CD8-positive, alpha-beta memory T cell (primary cell): ENCODE measurements around the gene RYR2. TPM values are rescaled to one million over a fixed set of nuclear protein-coding genes. Genes with fewer than 3 reads are reported as not detected.

Experiments used
- CTCF ChIA-PET: fragments of 350-600 bp; sonication (Branson Sonifier 250); formaldehyde crosslinking; loops from one replicate; lab custom pipeline; 2021; ENCODE audit warnings: antibody characterized with exemption; lab: Charles Lee
- POLR2A ChIA-PET: fragments of 350-600 bp; sonication (Branson Sonifier 250); formaldehyde crosslinking; loops from one replicate; lab custom pipeline; 2021; ENCODE audit warnings: antibody characterized with exemption; lab: Charles Lee
- DNase-seq, 5 donors: peaks; one replicate each; pipeline versions ENCODE4 v3.0.0 to v3.0.0-alpha.2; 2020 to 2022; ENCODE audit warnings: mixed read lengths in 1 of 5
- H3K27ac ChIP-seq: one replicate; pipeline ENCODE4 v1.7.0; 2013; ENCODE audit warnings: low read depth, mild to moderate bottlenecking, low read length, moderate library complexity
- H3K27me3 ChIP-seq: 2 replicates; pipeline ENCODE4 v1.7.0; 2013; ENCODE audit warnings: low read length, mild to moderate bottlenecking; ENCODE audit not compliant: insufficient read depth, poor library complexity, severe bottlenecking
- H3K36me3 ChIP-seq: 2 replicates; pipeline ENCODE4 v1.7.0; 2013; ENCODE audit warnings: mild to moderate bottlenecking, low read length, moderate library complexity; ENCODE audit not compliant: insufficient read depth
- H3K4me1 ChIP-seq: 2 replicates; pipeline ENCODE4 v1.7.0; 2013; ENCODE audit warnings: mild to moderate bottlenecking, low read length, moderate library complexity; ENCODE audit not compliant: insufficient read depth
- H3K4me3 ChIP-seq: 2 replicates; pipeline ENCODE4 v1.7.0; 2013; ENCODE audit warnings: mild to moderate bottlenecking, low read length
- H3K9me3 ChIP-seq: 2 replicates; pipeline ENCODE4 v1.7.0; 2013; ENCODE audit warnings: mild to moderate bottlenecking, low read length
- H3K27ac Mint-ChIP-seq, 8 donors: one replicate each; pipeline ENCODE4 v1.8.0; 2020 to 2021; ENCODE audit warnings: mixed read lengths in 8 of 8, mild to moderate bottlenecking in 6 of 8, inconsistent platforms in 3 of 8, moderate library complexity in 3 of 8
- H3K27me3 Mint-ChIP-seq, 2 donors: one replicate each; pipeline ENCODE4 v1.8.0; 2020 to 2021; ENCODE audit warnings: mixed read lengths in 2 of 2, mild to moderate bottlenecking in 1 of 2, moderate library complexity in 1 of 2
- H3K36me3 Mint-ChIP-seq, 3 donors: one replicate each; pipeline ENCODE4 v1.8.0; 2020 to 2021; ENCODE audit warnings: mixed read lengths in 3 of 3, inconsistent platforms in 1 of 3, mild to moderate bottlenecking in 1 of 3
- H3K4me1 Mint-ChIP-seq, 3 donors: one replicate each; pipeline ENCODE4 v1.8.0; 2020 to 2021; ENCODE audit warnings: mixed read lengths in 3 of 3, inconsistent platforms in 1 of 3, mild to moderate bottlenecking in 1 of 3
- H3K4me3 Mint-ChIP-seq, 7 donors: one replicate each; pipeline ENCODE4 v1.8.0; 2020 to 2021; ENCODE audit warnings: mixed read lengths in 7 of 7, mild to moderate bottlenecking in 6 of 7, moderate library complexity in 4 of 7, inconsistent platforms in 2 of 7
- H3K9me3 Mint-ChIP-seq, 5 donors: one replicate each; pipeline ENCODE4 v1.8.0; 2020 to 2022; ENCODE audit warnings: mixed read lengths in 5 of 5, mild to moderate bottlenecking in 3 of 5, moderate library complexity in 2 of 5, inconsistent platforms in 1 of 5
- polyA plus RNA-seq: library from polyadenylated mRNA; unstranded; fragments of 300-500 nt; fragmentation: Illumina TruSeq; gene quantifications from one replicate; pipeline ENCODE4 v1.2.3, GENCODE V29; 2021
- total RNA-seq, 2 experiments: library from RNA; stranded (reverse); gene quantifications; one replicate each; pipeline ENCODE4 v1.2.3, GENCODE V29; 2021

RYR2 gene
- total and polyA plus RNA-seq, 3 experiments from 2014 or later = 0.06 to 0.13 (median 0.11) TPM

GRCh38 chr1:237774246-237774645 is 732.3 kb downstream of the RYR2 start:
- no peak overlapping the region for H3K27ac Mint-ChIP-seq
- no peaks in the 10 kb centered on the region for H3K36me3 Mint-ChIP-seq
- Histone ChIP-seq H3K36me3 (no peaks in the 10 kb centered on the region), H3K27me3 (no peaks in the 10 kb centered on the region), H3K9me3 (no peaks in the 10 kb centered on the region), H3K4me1 (no peaks in the 10 kb centered on the region), H3K4me3 (no peak overlapping the region), H3K27ac (no peak overlapping the region)
- CTCF ChIA-PET = no interaction called here
- H3K9me3 Mint-ChIP-seq = peaks cover 0 to 3% (median 0%) of the 10 kb centered on the region in 5 donors
- H3K4me3 Mint-ChIP-seq = no peak overlapping the region
- no peaks in the 10 kb centered on the region for H3K27me3 Mint-ChIP-seq
- no peak for DNase-seq
- POLR2A ChIA-PET = no interaction called here
- H3K4me1 Mint-ChIP-seq = no peaks in the 10 kb centered on the region

DNA sequence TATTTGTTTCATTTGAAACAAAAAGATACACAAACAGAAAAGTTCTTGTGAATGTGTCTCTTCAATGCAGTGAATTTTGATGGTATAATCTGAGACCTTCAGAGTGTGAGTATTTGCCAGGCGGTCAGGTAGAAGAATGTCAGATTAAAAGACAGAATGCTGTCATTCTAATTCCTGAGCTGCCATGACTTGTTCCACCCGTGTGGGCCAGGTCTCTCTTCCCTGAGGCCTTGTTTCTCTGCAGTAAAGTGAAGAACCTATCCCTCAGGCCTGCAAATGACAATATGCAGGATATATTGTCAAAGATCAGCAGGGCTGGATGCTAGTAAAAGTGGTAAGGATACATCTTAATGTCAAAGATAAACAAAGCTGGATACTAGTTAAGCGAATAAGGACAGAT is 737.4 kb downstream of the RYR2 start:
- Histone ChIP-seq H3K4me1 (no peaks in the 10 kb centered on the region), H3K27ac (no peak overlapping the region), H3K27me3 (no peaks in the 10 kb centered on the region), H3K4me3 (no peak overlapping the region), H3K36me3 (no peaks in the 10 kb centered on the region), H3K9me3 (no peaks in the 10 kb centered on the region)
- Mint-ChIP-seq H3K27me3 (no peaks in the 10 kb centered on the region), H3K27ac (no peak overlapping the region), H3K4me1 (no peaks in the 10 kb centered on the region), H3K36me3 (no peaks in the 10 kb centered on the region), H3K9me3 (no peaks in the 10 kb centered on the region), H3K4me3 (no peak overlapping the region)
- CTCF ChIA-PET = no interaction called here
- DNase-seq = no peak
- POLR2A ChIA-PET = no interaction called here

DNA sequence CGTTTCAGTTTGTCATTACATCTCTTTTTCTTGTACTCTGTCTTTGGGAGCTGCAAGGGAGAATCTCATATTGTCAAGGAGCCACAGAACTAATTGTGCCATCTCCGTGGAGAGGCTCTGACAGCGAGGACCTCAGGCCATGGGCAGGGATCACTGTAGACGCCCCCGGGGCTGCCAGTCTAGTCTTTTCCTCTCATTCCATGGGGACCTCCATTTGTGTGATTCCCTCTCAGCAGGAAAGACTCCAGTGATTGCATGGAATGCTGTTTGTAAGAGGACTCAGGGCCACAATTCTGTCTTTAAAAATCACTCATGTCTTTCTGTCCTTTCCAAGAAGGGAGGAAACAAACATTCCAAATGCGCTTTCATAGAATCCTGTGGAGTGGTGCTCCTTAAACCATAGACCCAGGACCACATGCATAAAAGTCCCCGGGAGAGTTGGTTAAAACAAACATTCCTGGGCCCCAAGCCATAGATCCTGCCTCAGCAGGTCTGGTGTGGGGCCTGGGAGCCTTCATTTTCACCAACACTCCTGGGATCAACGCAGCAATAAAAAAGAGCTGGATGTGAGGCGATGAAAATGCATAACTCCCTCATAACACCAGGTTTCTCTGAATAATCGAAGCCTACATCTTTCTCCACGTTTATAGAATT is 744.2 kb downstream of the RYR2 start:
- DNase-seq = no peak
- Mint-ChIP-seq H3K4me3 (peak overlapping the region in 1 of 7 donors; percentile 9), H3K4me1 (no peaks in the 10 kb centered on the region), H3K9me3 (peaks cover 0 to 2% (median 0%) of the 10 kb centered on the region in 5 donors), H3K27ac (no peak overlapping the region), H3K27me3 (peaks cover 0 to 1% of the 10 kb centered on the region in 2 donors), H3K36me3 (no peaks in the 10 kb centered on the region)
- Histone ChIP-seq H3K9me3 (no peaks in the 10 kb centered on the region), H3K4me3 (no peak overlapping the region), H3K27ac (no peak overlapping the region), H3K36me3 (no peaks in the 10 kb centered on the region), H3K4me1 (no peaks in the 10 kb centered on the region), H3K27me3 (no peaks in the 10 kb centered on the region)
- ChIA-PET POLR2A (no interaction called here), CTCF (no interaction called here)

DNA sequence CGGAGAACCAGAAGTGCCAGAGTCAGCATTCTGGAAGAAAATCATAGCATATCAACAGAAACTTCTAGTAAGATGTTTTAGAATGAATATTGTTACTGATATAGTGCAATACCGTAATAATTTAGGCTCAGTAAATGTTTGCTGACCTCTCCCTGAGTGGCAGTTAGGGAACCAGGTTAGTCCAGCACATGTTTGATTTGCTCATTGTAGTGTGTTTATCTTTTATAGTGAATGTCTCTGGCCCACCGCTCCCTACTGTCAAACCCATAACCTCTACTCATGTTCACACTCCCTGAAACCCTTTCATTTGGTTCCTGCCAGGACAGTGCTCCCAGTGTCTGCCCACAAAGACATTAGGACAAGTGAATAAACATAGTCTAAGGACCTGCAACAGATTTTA is 746.1 kb downstream of the RYR2 start:
- H3K27me3 Mint-ChIP-seq = peaks cover 0 to 1% of the 10 kb centered on the region in 2 donors
- ChIA-PET CTCF (no interaction called here), POLR2A (no interaction called here)
- peaks cover 0 to 2% (median 0%) of the 10 kb centered on the region in 5 donors for H3K9me3 Mint-ChIP-seq
- no peaks in the 10 kb centered on the region for H3K27me3 ChIP-seq
- H3K36me3 ChIP-seq = no peaks in the 10 kb centered on the region
- H3K4me1 Mint-ChIP-seq = no peaks in the 10 kb centered on the region
- no peaks in the 10 kb centered on the region for H3K36me3 Mint-ChIP-seq
- no peak for DNase-seq
- H3K4me3 ChIP-seq = no peak overlapping the region
- H3K9me3 ChIP-seq = no peaks in the 10 kb centered on the region
- no peak overlapping the region for H3K27ac ChIP-seq
- H3K27ac Mint-ChIP-seq = no peak overlapping the region
- no peaks in the 10 kb centered on the region for H3K4me1 ChIP-seq
- no peak overlapping the region for H3K4me3 Mint-ChIP-seq

GRCh38 chr1:237789619-237790018 is 747.6 kb downstream of the RYR2 start:
- H3K4me1 Mint-ChIP-seq = no peaks in the 10 kb centered on the region

GRCh38 chr1:237791592-237791991 is 749.6 kb downstream of the RYR2 start:
- Mint-ChIP-seq H3K4me1 (no peaks in the 10 kb centered on the region), H3K4me3 (no peak overlapping the region), H3K9me3 (peaks cover 0 to 3% (median 0%) of the 10 kb centered on the region in 5 donors), H3K27me3 (peaks cover 0 to 1% of the 10 kb centered on the region in 2 donors), H3K36me3 (no peaks in the 10 kb centered on the region), H3K27ac (no peak overlapping the region)
- H3K4me3 ChIP-seq = no peak overlapping the region
- H3K36me3 ChIP-seq = no peaks in the 10 kb centered on the region
- ChIA-PET CTCF (no interaction called here), POLR2A (no interaction called here)
- no peaks in the 10 kb centered on the region for H3K4me1 ChIP-seq
- H3K9me3 ChIP-seq = no peaks in the 10 kb centered on the region
- H3K27ac ChIP-seq = no peak overlapping the region
- no peaks in the 10 kb centered on the region for H3K27me3 ChIP-seq
- no peak for DNase-seq

More at GRCh38 chr1:237789619-237790018, 747.6 kb downstream of the RYR2 start:
- Histone ChIP-seq H3K36me3 (no peaks in the 10 kb centered on the region), H3K4me1 (no peaks in the 10 kb centered on the region), H3K27me3 (no peaks in the 10 kb centered on the region), H3K27ac (no peak overlapping the region), H3K9me3 (no peaks in the 10 kb centered on the region), H3K4me3 (no peak overlapping the region)
- H3K9me3 Mint-ChIP-seq = peaks cover 0 to 3% (median 0%) of the 10 kb centered on the region in 5 donors
- POLR2A ChIA-PET = no interaction called here
- H3K27me3 Mint-ChIP-seq = peaks cover 0 to 1% of the 10 kb centered on the region in 2 donors
- no peak overlapping the region for H3K4me3 Mint-ChIP-seq
- CTCF ChIA-PET = no interaction called here
- H3K36me3 Mint-ChIP-seq = no peaks in the 10 kb centered on the region
- H3K27ac Mint-ChIP-seq = peak overlapping the region in 1 of 8 donors; percentile 3
- DNase-seq = peak in 1 of 5 donors; percentile 27

- Mint-ChIP-seq H3K36me3 (no peaks in the 10 kb centered on the region), H3K27me3 (peaks cover 0 to 1% of the 10 kb centered on the region in 2 donors), H3K4me3 (no peak overlapping the region), H3K9me3 (peaks cover 0 to 3% (median 0%) of the 10 kb centered on the region in 5 donors), H3K27ac (no peak overlapping the region), H3K4me1 (no peaks in the 10 kb centered on the region)
- no peak for DNase-seq
- H3K9me3 ChIP-seq = no peaks in the 10 kb centered on the region
- no peaks in the 10 kb centered on the region for H3K4me1 ChIP-seq
- H3K27ac ChIP-seq = no peak overlapping the region
- POLR2A ChIA-PET = no interaction called here
- CTCF ChIA-PET = no interaction called here
- H3K27me3 ChIP-seq = no peaks in the 10 kb centered on the region
- no peaks in the 10 kb centered on the region for H3K36me3 ChIP-seq
- H3K4me3 ChIP-seq = no peak overlapping the region
Measured at GRCh38 chr1:237792149-237792548, 750.2 kb downstream of the RYR2 start.

DNA sequence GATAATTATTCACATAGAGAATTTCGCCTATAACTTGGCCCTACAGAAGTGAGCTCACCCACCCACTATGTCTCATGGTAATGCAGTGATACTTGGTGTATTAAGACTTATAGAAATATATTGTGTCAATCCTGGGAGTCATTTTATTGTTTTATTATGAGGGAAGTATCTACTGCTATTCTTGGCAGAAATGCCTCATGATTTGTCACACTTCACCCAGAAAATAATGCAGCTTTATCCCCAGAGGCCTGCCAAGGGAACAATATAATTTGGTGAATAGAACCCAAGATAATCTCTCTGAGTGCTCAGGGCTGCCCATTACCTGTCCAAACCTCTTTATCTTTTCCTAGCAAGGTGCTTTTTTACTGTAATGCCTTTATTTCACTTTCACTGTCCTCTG is 750.7 kb downstream of the RYR2 start:
- Histone ChIP-seq H3K4me3 (no peak overlapping the region), H3K36me3 (no peaks in the 10 kb centered on the region), H3K4me1 (no peaks in the 10 kb centered on the region), H3K27me3 (no peaks in the 10 kb centered on the region), H3K9me3 (no peaks in the 10 kb centered on the region), H3K27ac (no peak overlapping the region)
- H3K27ac Mint-ChIP-seq = no peak overlapping the region
- DNase-seq = no peak
- ChIA-PET POLR2A (no interaction called here), CTCF (no interaction called here)
- H3K4me3 Mint-ChIP-seq = no peak overlapping the region
- no peaks in the 10 kb centered on the region for H3K36me3 Mint-ChIP-seq
- H3K4me1 Mint-ChIP-seq = no peaks in the 10 kb centered on the region
- H3K27me3 Mint-ChIP-seq = peaks cover 0 to 1% of the 10 kb centered on the region in 2 donors
- peaks cover 0 to 3% (median 0%) of the 10 kb centered on the region in 5 donors for H3K9me3 Mint-ChIP-seq
